ENCODE measurements around the gene AXL. TPM values are rescaled to one million over a fixed set of nuclear protein-coding genes. Genes with fewer than 3 reads are reported as not detected.

The AXL gene
- total and polyA plus RNA-seq, 2 of the 13 experiments (the other 11 are each of a cell fraction or from before 2014, with no cell fraction given): 0.71 to 5.9 TPM

- TF ChIP-seq, protein P1, sequence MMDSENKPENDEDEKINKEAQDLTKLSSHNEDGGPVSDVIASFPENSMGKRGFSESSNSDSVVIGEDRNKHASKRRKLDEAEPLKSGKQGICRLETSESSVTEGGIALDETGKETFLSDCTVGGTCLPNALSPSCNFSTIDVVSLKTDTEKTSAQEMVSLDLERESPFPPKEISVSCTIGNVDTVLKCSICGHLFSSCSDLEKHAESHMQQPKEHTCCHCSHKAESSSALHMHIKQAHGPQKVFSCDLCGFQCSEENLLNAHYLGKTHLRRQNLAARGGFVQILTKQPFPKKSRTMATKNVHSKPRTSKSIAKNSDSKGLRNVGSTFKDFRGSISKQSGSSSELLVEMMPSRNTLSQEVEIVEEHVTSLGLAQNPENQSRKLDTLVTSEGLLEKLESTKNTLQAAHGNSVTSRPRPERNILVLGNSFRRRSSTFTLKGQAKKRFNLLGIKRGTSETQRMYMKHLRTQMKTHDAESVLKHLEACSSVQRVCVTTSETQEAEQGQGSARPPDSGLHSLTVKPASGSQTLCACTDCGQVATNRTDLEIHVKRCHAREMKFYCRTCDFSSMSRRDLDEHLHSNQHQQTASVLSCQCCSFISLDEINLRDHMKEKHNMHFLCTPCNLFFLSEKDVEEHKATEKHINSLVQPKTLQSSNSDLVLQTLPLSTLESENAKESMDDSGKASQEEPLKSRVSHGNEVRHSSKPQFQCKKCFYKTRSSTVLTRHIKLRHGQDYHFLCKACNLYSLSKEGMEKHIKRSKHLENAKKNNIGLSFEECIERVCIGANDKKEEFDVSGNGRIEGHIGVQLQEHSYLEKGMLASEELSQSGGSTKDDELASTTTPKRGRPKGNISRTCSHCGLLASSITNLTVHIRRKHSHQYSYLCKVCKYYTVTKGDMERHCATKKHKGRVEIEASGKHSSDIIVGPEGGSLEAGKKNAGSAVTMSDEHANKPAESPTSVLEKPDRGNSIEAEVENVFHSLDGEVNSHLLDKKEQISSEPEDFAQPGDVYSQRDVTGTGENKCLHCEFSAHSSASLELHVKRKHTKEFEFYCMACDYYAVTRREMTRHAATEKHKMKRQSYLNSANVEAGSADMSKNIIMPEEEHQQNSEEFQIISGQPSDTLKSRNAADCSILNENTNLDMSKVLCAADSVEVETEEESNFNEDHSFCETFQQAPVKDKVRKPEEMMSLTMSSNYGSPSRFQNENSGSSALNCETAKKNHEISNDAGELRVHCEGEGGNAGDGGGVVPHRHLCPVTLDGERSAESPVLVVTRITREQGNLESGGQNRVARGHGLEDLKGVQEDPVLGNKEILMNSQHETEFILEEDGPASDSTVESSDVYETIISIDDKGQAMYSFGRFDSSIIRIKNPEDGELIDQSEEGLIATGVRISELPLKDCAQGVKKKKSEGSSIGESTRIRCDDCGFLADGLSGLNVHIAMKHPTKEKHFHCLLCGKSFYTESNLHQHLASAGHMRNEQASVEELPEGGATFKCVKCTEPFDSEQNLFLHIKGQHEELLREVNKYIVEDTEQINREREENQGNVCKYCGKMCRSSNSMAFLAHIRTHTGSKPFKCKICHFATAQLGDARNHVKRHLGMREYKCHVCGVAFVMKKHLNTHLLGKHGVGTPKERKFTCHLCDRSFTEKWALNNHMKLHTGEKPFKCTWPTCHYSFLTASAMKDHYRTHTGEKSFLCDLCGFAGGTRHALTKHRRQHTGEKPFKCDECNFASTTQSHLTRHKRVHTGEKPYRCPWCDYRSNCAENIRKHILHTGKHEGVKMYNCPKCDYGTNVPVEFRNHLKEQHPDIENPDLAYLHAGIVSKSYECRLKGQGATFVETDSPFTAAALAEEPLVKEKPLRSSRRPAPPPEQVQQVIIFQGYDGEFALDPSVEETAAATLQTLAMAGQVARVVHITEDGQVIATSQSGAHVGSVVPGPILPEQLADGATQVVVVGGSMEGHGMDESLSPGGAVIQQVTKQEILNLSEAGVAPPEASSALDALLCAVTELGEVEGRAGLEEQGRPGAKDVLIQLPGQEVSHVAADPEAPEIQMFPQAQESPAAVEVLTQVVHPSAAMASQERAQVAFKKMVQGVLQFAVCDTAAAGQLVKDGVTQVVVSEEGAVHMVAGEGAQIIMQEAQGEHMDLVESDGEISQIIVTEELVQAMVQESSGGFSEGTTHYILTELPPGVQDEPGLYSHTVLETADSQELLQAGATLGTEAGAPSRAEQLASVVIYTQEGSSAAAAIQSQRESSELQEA (CRISPR knock-in tag; IDR thresholded peaks at IDR 0.05; ENCODE audit: not compliant biosample characterization): no peak
- TF ChIP-seq, protein P2, sequence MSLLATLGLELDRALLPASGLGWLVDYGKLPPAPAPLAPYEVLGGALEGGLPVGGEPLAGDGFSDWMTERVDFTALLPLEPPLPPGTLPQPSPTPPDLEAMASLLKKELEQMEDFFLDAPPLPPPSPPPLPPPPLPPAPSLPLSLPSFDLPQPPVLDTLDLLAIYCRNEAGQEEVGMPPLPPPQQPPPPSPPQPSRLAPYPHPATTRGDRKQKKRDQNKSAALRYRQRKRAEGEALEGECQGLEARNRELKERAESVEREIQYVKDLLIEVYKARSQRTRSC (CRISPR knock-in tag; IDR thresholded peaks at IDR 0.05; ENCODE audit: low read depth): no peak
- TF ChIP-seq ZNF749 (CRISPR knock-in tag; IDR thresholded peaks at IDR 0.05; ENCODE audit: borderline replicate concordance) (peak; percentile 90; the same call in 1 of the 2 replicates), STAG1 (CRISPR knock-in tag; IDR thresholded peaks at IDR 0.05) (no peak), ZNF574 (CRISPR knock-in tag; IDR thresholded peaks at IDR 0.05) (peak; percentile 75), ARNT (IDR thresholded peaks at IDR 0.05) (no peak), PHB2 (IDR thresholded peaks at IDR 0.05; ENCODE audit: partially characterized antibody) (no peak), HIC2 (CRISPR knock-in tag; IDR thresholded peaks at IDR 0.05; ENCODE audit: low read depth) (peak; percentile 70), SKI (IDR thresholded peaks at IDR 0.05; ENCODE audit: partially characterized antibody) (peak; percentile 70), TBX3 (IDR thresholded peaks at IDR 0.05; ENCODE audit: borderline replicate concordance) (no peak), KDM2A (CRISPR knock-in tag; IDR thresholded peaks at IDR 0.05; ENCODE audit: borderline replicate concordance, low read depth) (peak; percentile 44), ZC3H4 (CRISPR knock-in tag; IDR thresholded peaks at IDR 0.05; ENCODE audit: borderline replicate concordance) (no peak), ZEB1 (IDR thresholded peaks at IDR 0.05; ENCODE audit: insufficient replicate concordance, low read depth) (no peak), SOX6 (IDR thresholded peaks at IDR 0.05) (no peak), SOX6 (CRISPR knock-in tag; IDR thresholded peaks at IDR 0.05) (peak; percentile 30; the same call in 1 of the 2 replicates), U2AF2 (IDR thresholded peaks at IDR 0.05; ENCODE audit: low read depth, low read length) (no peak)
These were observed 7.2 kb downstream of the AXL start (continued) for GRCh38 chr19:41226053-41226873.

Measured in HepG2 (cell line).